Kidney tubule cell (primary cell): Measurements from ENCODE around the gene ZER1.

Experiments
- DNase-seq: peaks from one replicate; pipeline ENCODE4 v3.0.0-alpha.2; 2018; ENCODE audit warnings: low spot score

Gene ZER1

GRCh38 chr9:128690684-128691034, 81.1 kb downstream of the ZER1 start:
- no peak for DNase-seq

- DNase-seq: peak; percentile 41
Observed at GRCh38 chr9:128689820-128690683, 81.7 kb downstream of the ZER1 start.

- DNase-seq: no peak
Observed at GRCh38 chr9:128689293-128689774, 82.4 kb downstream of the ZER1 start.

- peak; percentile 96 for DNase-seq
Observed at GRCh38 chr9:128688501-128689292, 83.0 kb downstream of the ZER1 start, which contains the start of gene SET. TSS of gene SET (plus strand) at chr9:128689222. CDS start at chr9:128689583, 361 bp downstream.

- DNase-seq: no peak
Observed at GRCh38 chr9:128687453-128687852, 84.3 kb downstream of the ZER1 start.

GRCh38 chr9:128685636-128686489, 85.9 kb downstream of the ZER1 start:
- DNase-seq: peak; percentile 43

- peak; percentile 94 for DNase-seq
Observed at GRCh38 chr9:128684325-128685199, 87.2 kb downstream of the ZER1 start.

GRCh38 chr9:128684065-128684324, 87.7 kb downstream of the ZER1 start:
- DNase-seq: no peak

- peak; percentile 81 for DNase-seq
Observed at GRCh38 chr9:128683340-128684064, 88.2 kb downstream of the ZER1 start.
